GM19193 (cell line): ENCODE data around the gene TMEM63A.

ENCODE experiments used
- POLR2A ChIP-seq: IDR thresholded peaks from 4 replicates; pipeline ENCODE4 v1.6.1; 2011; ENCODE audit not compliant: insufficient read depth, insufficient read length; ENCODE audit errors: extremely low read depth

The TMEM63A gene

GRCh38 chr1:225881959-225882693 is at the start of gene TMEM63A:
TMEM63A (minus strand) TSS chr1:225882380; CDS start chr1:225877580, 4,800 bp downstream.
- TF ChIP-seq POLR2A, result peak; percentile 74

- TF ChIP-seq POLR2A, result no peak
Measured at GRCh38 chr1:225931270-225932136, 49.3 kb upstream of the TMEM63A start.

- TF ChIP-seq POLR2A, result no peak
Measured at GRCh38 chr1:225930566-225930965, 48.4 kb upstream of the TMEM63A start.

GRCh38 chr1:225928186-225929175 is 46.3 kb upstream of the TMEM63A start:
- no peak for TF ChIP-seq POLR2A

GRCh38 chr1:225926551-225927113 is 44.5 kb upstream of the TMEM63A start:
- TF ChIP-seq POLR2A, result no peak

- peak; percentile 91 for TF ChIP-seq POLR2A
Measured at GRCh38 chr1:225923692-225924555, 41.7 kb upstream of the TMEM63A start, which contains the start of gene PYCR2. PYCR2 (minus strand) TSS chr1:225924250; CDS start chr1:225924110, 140 bp downstream.

- TF ChIP-seq POLR2A, result no peak
Measured at GRCh38 chr1:225923381-225923691, 41.2 kb upstream of the TMEM63A start.

GRCh38 chr1:225921734-225922709 is 39.8 kb upstream of the TMEM63A start:
- TF ChIP-seq POLR2A, result no peak

GRCh38 chr1:225919906-225920305 is 37.7 kb upstream of the TMEM63A start:
- TF ChIP-seq POLR2A, result no peak

GRCh38 chr1:225918280-225918679 is 36.1 kb upstream of the TMEM63A start:
- no peak for TF ChIP-seq POLR2A

GRCh38 chr1:225917536-225917935 is 35.4 kb upstream of the TMEM63A start:
- no peak for TF ChIP-seq POLR2A

- no peak for TF ChIP-seq POLR2A
Measured at GRCh38 chr1:225917101-225917500, 34.9 kb upstream of the TMEM63A start.

- TF ChIP-seq POLR2A, result no peak
Measured at GRCh38 chr1:225915538-225915991, 33.4 kb upstream of the TMEM63A start.

GRCh38 chr1:225914947-225915346 is 32.8 kb upstream of the TMEM63A start:
- TF ChIP-seq POLR2A, result no peak
